DOHH2 (cell line): ENCODE results near the gene SLC6A8.

Experiments
- CTCF ChIP-seq: fragments of 200-600 bp; sonication (generic); IDR thresholded peaks from one replicate; pipeline ENCODE4 v1.5.1; 2014; ENCODE audit warnings: antibody characterized with exemption, mild to moderate bottlenecking, low read depth, low read length; ENCODE audit not compliant: poor library complexity, severe bottlenecking
- EZH2phosphoT487 ChIP-seq: fragments of 200-600 bp; sonication (generic); IDR thresholded peaks from 2 replicates; pipeline ENCODE4 v1.6.1; 2017; ENCODE audit warnings: borderline replicate concordance, mild to moderate bottlenecking, antibody characterized with exemption, low read length, moderate library complexity, mixed read lengths

DNA sequence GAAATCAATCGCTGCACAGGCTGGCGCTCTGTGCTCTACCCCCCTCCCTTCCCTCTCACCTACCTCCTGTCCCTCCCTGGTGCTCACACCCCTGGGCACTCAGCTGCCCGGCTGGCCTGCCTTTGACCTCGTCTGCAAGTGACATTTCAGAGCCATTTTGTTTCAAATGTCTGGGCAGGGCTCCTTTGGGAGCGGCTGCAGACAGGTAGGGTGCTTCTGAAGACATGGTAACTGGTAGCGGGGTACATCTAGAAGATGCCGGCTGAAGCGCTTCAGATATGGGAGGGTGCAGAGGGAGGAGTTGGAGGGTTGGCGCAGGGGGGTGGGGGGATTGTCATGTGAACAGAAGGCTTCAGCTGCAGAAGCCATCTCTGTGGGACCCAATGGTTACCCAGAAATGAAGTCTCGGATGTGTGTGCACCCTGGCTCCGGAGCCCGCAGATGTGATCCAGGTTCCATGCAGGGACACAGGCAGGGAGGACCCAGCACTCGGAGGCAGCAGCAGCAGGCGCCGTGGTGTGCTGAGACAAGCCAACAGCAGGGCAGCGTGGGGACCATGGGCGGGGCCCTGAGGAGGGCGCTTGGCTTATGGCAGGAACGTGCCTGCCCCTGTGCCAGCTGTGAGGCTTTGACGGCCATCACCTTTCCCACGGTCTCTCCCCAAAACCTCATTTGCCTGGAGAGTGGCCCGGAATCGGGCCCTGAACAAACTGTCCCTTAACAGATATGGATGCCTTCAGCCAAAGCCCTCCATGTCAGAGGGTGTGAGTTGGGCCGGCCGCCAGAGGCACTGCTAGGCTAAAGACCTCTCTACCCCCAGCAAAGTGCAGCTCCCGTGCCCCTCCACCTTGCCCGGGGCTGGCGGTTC, 48.3 kb upstream of the SLC6A8 start:
- TF ChIP-seq CTCF (no peak), EZH2phosphoT487 (no peak)
